Measurements from ENCODE around the gene SPECC1. TPM values are rescaled to one million over a fixed set of nuclear protein-coding genes. Genes with fewer than 3 reads are reported as not detected.

The SPECC1 gene
- total RNA-seq, 1 experiment from 2014 or later = 128 TPM

DNA sequence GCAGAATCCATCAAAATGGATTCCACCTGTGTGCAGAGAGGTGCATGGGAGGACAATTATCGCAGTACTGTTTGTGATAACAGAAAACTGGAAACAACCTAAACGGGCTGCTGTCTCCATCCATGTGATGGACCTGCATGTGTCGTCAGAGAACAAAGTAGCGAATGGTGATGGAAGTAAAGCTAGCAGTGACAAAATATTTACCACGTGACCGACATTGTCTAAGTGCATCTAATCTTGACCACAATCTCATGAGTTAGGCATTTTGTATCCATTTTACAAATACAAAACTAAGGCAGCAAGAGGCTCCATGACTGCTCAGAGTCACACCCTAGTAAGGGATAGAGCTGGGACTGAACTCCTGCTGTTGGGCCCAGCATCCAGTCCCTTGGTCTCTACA, 270.9 kb downstream of the SPECC1 start:
- H3K4me2 ChIP-seq = no peak overlapping the region
- TF ChIP-seq CTCF (conservative IDR thresholded peaks at IDR 0.05) (no peak), EZH2 (IDR thresholded peaks at IDR 0.05; ENCODE audit: low read depth) (no peak)
- no peaks in the 10 kb centered on the region for H4K20me1 ChIP-seq (ENCODE audit: insufficient read depth)
- no peak overlapping the region for H3K4me3 ChIP-seq
- intact Hi-C loops (cut with micrococcal nuclease; ENCODE audit: unreplicated experiment) = no loop called here
- BruUV-seq (replicated peaks) = no TSS peak
- H3K4me1 ChIP-seq (replicated peaks; ENCODE audit: insufficient read depth) = no peaks in the 10 kb centered on the region
- 0 out of 2 replicates have a peak, but pooled peaks cover 3% of the 10 kb centered on the region for H3F3A ChIP-seq (ENCODE audit: insufficient read depth, low read depth)
- POLR2A ChIA-PET (ENCODE audit: unreplicated experiment) = no interaction called here
- H3K36me3 ChIP-seq (ENCODE audit: low read depth) = no peaks in the 10 kb centered on the region
- no peak for DNase-seq
- no peak overlapping the region for H2AFZ ChIP-seq
- H3K9me2 ChIP-seq (ENCODE audit: insufficient read depth) = no peaks in the 10 kb centered on the region
- no peak overlapping the region for H3K27ac ChIP-seq
- H3K9me3 ChIP-seq (ENCODE audit: insufficient read depth, low read depth) = no peaks in the 10 kb centered on the region
- H3K27me3 ChIP-seq (ENCODE audit: insufficient read depth, low read depth) = no peaks in the 10 kb centered on the region
- no peaks in the 10 kb centered on the region for H3K79me2 ChIP-seq (ENCODE audit: low read depth)
- CTCF ChIA-PET = no interaction called here

- DNase-seq = no peak
- Histone ChIP-seq H3K4me1 (replicated peaks; ENCODE audit: insufficient read depth) (no peaks in the 10 kb centered on the region), H3K27ac (no peak overlapping the region), H3K27me3 (ENCODE audit: insufficient read depth, low read depth) (no peaks in the 10 kb centered on the region), H3K9me3 (ENCODE audit: insufficient read depth, low read depth) (no peaks in the 10 kb centered on the region), H3F3A (ENCODE audit: insufficient read depth, low read depth) (no peaks in the 10 kb centered on the region), H3K4me2 (no peak overlapping the region), H3K79me2 (ENCODE audit: low read depth) (no peaks in the 10 kb centered on the region), H3K4me3 (no peak overlapping the region), H2AFZ (no peak overlapping the region), H3K36me3 (ENCODE audit: low read depth) (no peaks in the 10 kb centered on the region), H4K20me1 (ENCODE audit: insufficient read depth) (no peaks in the 10 kb centered on the region), H3K9me2 (ENCODE audit: insufficient read depth) (no peaks in the 10 kb centered on the region)
- no TSS peak for BruUV-seq (replicated peaks)
- TF ChIP-seq CTCF (conservative IDR thresholded peaks at IDR 0.05) = no peak
- no peak for TF ChIP-seq EZH2 (IDR thresholded peaks at IDR 0.05; ENCODE audit: low read depth)
- POLR2A ChIA-PET (ENCODE audit: unreplicated experiment) = no interaction called here
- intact Hi-C loops (cut with micrococcal nuclease; ENCODE audit: unreplicated experiment) = no loop called here
- CTCF ChIA-PET = no interaction called here
These were observed 271.7 kb downstream of the SPECC1 start for GRCh38 chr17:20280851-20281250.

- BruUV-seq (replicated peaks) = no TSS peak
- H3K4me3 ChIP-seq = no peak overlapping the region
- H3K4me1 ChIP-seq (replicated peaks; ENCODE audit: insufficient read depth) = no peaks in the 10 kb centered on the region
- no peaks in the 10 kb centered on the region for H3K9me2 ChIP-seq (ENCODE audit: insufficient read depth)
- no peaks in the 10 kb centered on the region for H3K9me3 ChIP-seq (ENCODE audit: insufficient read depth, low read depth)
- no peaks in the 10 kb centered on the region for H3K36me3 ChIP-seq (ENCODE audit: low read depth)
- intact Hi-C loops (cut with micrococcal nuclease; ENCODE audit: unreplicated experiment) = no loop called here
- CTCF ChIA-PET = interaction anchor here (0.5 kb wide), 1 partner anchor 11 kb away, joined by 3 read pairs; no protein-coding TSS in a partner anchor
- POLR2A ChIA-PET (ENCODE audit: unreplicated experiment) = no interaction called here
- no peak overlapping the region for H3K4me2 ChIP-seq
- TF ChIP-seq EZH2 (IDR thresholded peaks at IDR 0.05; ENCODE audit: low read depth) (no peak), CTCF (conservative IDR thresholded peaks at IDR 0.05) (no peak)
- no peaks in the 10 kb centered on the region for H3F3A ChIP-seq (ENCODE audit: insufficient read depth, low read depth)
- no peaks in the 10 kb centered on the region for H3K79me2 ChIP-seq (ENCODE audit: low read depth)
- no peak overlapping the region for H2AFZ ChIP-seq
- H4K20me1 ChIP-seq (ENCODE audit: insufficient read depth) = no peaks in the 10 kb centered on the region
- no peak overlapping the region for H3K27ac ChIP-seq
- DNase-seq = no peak
- no peaks in the 10 kb centered on the region for H3K27me3 ChIP-seq (ENCODE audit: insufficient read depth, low read depth)
These were observed 272.7 kb downstream of the SPECC1 start for GRCh38 chr17:20281860-20282259.

All from PC-9 (cell line).